Neural crest cell (in vitro differentiated cells): Measurements from ENCODE around the gene ARHGAP28. TPM values are rescaled to one million over a fixed set of nuclear protein-coding genes. Genes with fewer than 3 reads are reported as not detected.

ENCODE experiments used
- DNase-seq: peaks from one replicate; pipeline ENCODE4 v3.0.0; 2021; ENCODE audit warnings: low read depth, mixed read lengths, low spot score
- H3K27ac Mint-ChIP-seq: one replicate; pipeline ENCODE4 v1.8.0; 2021; ENCODE audit warnings: mild to moderate bottlenecking, mixed read lengths; ENCODE audit not compliant: unreplicated experiment
- H3K27me3 Mint-ChIP-seq: 2 replicates; pipeline ENCODE4 v1.8.0; 2021; ENCODE audit warnings: low read depth, mild to moderate bottlenecking, mixed read lengths
- H3K36me3 Mint-ChIP-seq: 2 replicates; pipeline ENCODE4 v1.8.0; 2021; ENCODE audit warnings: low read depth, mild to moderate bottlenecking, mixed read lengths
- H3K4me1 Mint-ChIP-seq: 2 replicates; pipeline ENCODE4 v1.8.0; 2021; ENCODE audit warnings: mixed read lengths
- H3K4me3 Mint-ChIP-seq: one replicate; pipeline ENCODE4 v1.8.0; 2021; ENCODE audit warnings: mild to moderate bottlenecking, mixed read lengths
- H3K9me3 Mint-ChIP-seq: 2 replicates; pipeline ENCODE4 v1.8.0; 2021; ENCODE audit warnings: mixed read lengths
- total RNA-seq: library from RNA; stranded (reverse); gene quantifications from 2 replicates; pipeline ENCODE4 v1.2.1, GENCODE V29; 2021
- TF ChIP-seq, protein P1 (sequence below): fragments of 200-600 bp; sonication (generic); conservative IDR thresholded peaks from 2 replicates; pipeline ENCODE4 v1.5.0; 2021; ENCODE audit warnings: antibody characterized with exemption, mild to moderate bottlenecking

The ARHGAP28 gene
- total RNA-seq, 1 donor from 2014 or later = 20.2 TPM

- Mint-ChIP-seq H3K27ac (no peak overlapping the region), H3K27me3 (no peaks in the 10 kb centered on the region), H3K9me3 (peaks cover 2% of the 10 kb centered on the region), H3K36me3 (peaks cover 48% of the 10 kb centered on the region), H3K4me1 (peaks cover 17% of the 10 kb centered on the region), H3K4me3 (no peak overlapping the region)
- TF ChIP-seq, protein P1, sequence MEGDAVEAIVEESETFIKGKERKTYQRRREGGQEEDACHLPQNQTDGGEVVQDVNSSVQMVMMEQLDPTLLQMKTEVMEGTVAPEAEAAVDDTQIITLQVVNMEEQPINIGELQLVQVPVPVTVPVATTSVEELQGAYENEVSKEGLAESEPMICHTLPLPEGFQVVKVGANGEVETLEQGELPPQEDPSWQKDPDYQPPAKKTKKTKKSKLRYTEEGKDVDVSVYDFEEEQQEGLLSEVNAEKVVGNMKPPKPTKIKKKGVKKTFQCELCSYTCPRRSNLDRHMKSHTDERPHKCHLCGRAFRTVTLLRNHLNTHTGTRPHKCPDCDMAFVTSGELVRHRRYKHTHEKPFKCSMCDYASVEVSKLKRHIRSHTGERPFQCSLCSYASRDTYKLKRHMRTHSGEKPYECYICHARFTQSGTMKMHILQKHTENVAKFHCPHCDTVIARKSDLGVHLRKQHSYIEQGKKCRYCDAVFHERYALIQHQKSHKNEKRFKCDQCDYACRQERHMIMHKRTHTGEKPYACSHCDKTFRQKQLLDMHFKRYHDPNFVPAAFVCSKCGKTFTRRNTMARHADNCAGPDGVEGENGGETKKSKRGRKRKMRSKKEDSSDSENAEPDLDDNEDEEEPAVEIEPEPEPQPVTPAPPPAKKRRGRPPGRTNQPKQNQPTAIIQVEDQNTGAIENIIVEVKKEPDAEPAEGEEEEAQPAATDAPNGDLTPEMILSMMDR = no peak
- DNase-seq = no peak
These were observed 225.8 kb downstream of the ARHGAP28 start for GRCh38 chr18:6955304-6955703.

GRCh38 chr18:6956495-6956894 lies 227.0 kb downstream of the ARHGAP28 start:
- no peak for DNase-seq

DNA sequence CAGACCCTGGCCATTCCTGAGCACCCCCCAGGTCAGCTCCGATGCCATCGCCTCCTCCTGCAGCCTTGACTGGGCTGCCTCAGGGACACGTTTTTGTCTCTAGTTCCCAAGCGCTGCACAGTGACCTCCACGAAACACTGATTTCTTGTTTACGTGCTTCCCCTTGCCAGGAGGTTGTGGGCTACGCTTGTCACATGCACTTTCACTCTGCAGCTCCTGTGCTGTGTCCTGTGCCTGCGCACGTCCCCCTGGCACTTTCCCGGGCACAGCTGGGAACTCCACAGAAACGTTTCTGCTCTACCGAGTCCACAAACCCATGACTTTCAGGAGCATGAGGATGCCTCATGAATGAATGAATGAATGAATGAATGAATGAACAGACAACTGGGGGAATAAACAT lies 227.5 kb downstream of the ARHGAP28 start:
- Mint-ChIP-seq H3K4me1 (peaks cover 5% of the 10 kb centered on the region), H3K27ac (no peak overlapping the region), H3K9me3 (peaks cover 4% of the 10 kb centered on the region), H3K4me3 (no peak overlapping the region), H3K36me3 (peaks cover 48% of the 10 kb centered on the region), H3K27me3 (no peaks in the 10 kb centered on the region)
- DNase-seq = no peak
- TF ChIP-seq, protein P1 = no peak

More at GRCh38 chr18:6956495-6956894, 227.0 kb downstream of the ARHGAP28 start:
- Mint-ChIP-seq H3K36me3 (peaks cover 50% of the 10 kb centered on the region), H3K9me3 (peaks cover 4% of the 10 kb centered on the region), H3K27me3 (no peaks in the 10 kb centered on the region), H3K27ac (no peak overlapping the region), H3K4me1 (peaks cover 10% of the 10 kb centered on the region), H3K4me3 (no peak overlapping the region)
- TF ChIP-seq, protein P1 = no peak

DNA sequence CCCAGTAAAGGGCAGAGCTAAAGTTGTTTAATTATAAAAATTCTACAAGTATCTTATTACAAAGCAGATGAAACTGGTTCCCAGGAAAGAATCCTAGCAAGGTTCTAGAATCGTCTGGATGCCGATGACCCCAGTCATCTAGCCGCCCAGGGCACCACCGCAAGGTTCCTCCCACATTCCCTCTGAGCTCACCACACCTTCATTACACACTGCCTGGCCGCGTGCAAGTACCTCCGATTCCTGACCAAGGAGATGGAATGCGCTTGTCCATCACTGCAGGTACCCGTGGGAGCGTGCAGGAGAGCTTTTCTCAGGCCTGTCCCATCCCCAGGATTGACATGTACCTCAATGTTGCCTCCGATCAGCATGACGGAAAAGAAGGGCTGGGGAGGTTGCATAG lies 229.6 kb downstream of the ARHGAP28 start:
- H3K27ac Mint-ChIP-seq = no peak overlapping the region
- H3K4me3 Mint-ChIP-seq = no peak overlapping the region
- DNase-seq = no peak
- TF ChIP-seq, protein P1 = no peak
- H3K27me3 Mint-ChIP-seq = no peaks in the 10 kb centered on the region
- H3K36me3 Mint-ChIP-seq = peaks cover 49% of the 10 kb centered on the region
- peaks cover 4% of the 10 kb centered on the region for H3K9me3 Mint-ChIP-seq
- peaks cover 7% of the 10 kb centered on the region for H3K4me1 Mint-ChIP-seq

GRCh38 chr18:6960124-6960523 lies 230.6 kb downstream of the ARHGAP28 start:
- Mint-ChIP-seq H3K4me3 (no peak overlapping the region), H3K27me3 (no peaks in the 10 kb centered on the region), H3K36me3 (peaks cover 51% of the 10 kb centered on the region), H3K9me3 (peaks cover 4% of the 10 kb centered on the region), H3K4me1 (peaks cover 12% of the 10 kb centered on the region), H3K27ac (no peak overlapping the region)
- DNase-seq = no peak
- TF ChIP-seq, protein P1 = no peak

- no peak overlapping the region for H3K27ac Mint-ChIP-seq
- H3K4me1 Mint-ChIP-seq = peaks cover 12% of the 10 kb centered on the region
- H3K4me3 Mint-ChIP-seq = no peak overlapping the region
- H3K27me3 Mint-ChIP-seq = no peaks in the 10 kb centered on the region
- H3K36me3 Mint-ChIP-seq = peaks cover 56% of the 10 kb centered on the region
- no peak for DNase-seq
- TF ChIP-seq, protein P1 = no peak
- H3K9me3 Mint-ChIP-seq = peaks cover 4% of the 10 kb centered on the region
These were observed 231.1 kb downstream of the ARHGAP28 start for GRCh38 chr18:6960656-6961055.
